ENCODE measurements around the gene ACACA.
"Not testable (repeated sequence)": the region's sequence is repeated elsewhere in the genome, so short reads cannot be mapped to it uniquely, and the experiment has no call there.

Gene ACACA

DNA sequence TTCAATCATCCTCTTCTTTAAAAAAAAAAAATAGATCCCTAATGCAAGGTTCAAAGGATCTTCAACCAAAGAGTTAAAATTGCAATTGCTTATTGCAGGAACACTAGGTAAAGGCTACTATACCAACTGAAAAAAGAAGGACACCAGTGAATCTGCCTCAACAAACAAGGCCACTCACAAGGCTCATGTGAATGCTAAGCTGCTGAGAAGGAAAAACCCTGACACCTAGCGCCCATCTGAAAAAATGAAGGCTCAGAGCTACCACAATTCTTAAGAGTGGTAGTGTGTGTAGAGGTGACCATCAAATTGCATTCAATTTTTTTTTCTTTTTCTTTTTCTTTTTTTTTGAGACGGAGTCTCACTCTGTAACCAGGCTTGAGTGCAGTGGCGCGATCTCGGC, 232.4 kb downstream of the ACACA start:
- peak; percentile 86 for DNase-seq (ENCODE audit: low spot score)

DNA sequence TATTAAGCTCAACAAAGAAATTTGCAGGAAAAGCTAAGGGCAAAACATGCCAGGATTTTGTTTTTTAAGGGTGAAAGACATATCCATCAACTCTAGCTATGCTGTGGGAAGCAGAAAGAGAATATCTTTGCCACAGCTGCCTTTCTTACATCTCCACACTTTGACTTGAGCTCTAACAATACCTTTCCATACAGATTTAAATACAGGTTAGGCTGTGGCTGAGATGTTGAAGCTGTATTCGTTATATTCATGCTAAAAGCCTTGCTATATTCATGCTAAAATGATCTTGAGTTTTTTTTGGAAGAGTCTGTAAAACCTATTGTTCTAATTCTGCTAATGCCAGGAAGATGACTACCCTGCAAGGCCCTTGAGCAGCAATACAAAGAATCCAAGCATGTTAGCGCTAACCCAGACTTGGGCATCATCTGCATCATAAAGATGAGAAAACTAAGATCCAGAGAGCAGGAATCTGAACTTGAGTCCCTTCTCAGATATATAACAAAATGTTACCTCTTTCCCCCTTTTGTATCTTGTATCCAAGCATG, 235.7 kb downstream of the ACACA start:
- peak; percentile 49 for DNase-seq (ENCODE audit: low spot score)

DNA sequence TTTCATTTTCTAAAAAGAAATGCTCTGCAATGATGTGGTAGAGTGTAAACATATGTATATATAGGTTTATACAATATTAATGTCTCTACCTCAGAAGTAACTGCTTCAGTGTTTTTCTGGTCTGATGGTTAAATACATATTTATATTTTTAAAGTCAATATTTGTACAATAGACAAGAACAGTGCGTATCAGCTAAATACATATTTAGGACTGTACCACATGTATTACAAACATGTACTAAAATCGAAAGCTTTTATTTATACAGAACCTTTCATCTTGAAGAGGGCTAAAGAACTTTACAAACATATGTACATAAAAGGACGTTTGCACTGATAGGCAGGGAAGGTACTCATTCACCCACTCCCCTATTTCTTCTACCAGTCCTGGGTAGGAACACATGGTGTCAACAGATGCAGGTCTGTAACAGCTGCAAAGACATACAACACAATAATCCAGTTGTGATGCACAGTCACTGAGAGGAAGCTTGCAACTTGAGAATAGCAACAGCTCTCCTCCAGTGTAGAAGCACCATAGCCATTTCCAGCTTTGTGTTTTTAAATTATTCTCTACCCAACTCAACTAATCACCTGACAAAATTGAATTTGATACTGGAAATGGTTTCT, 237.8 kb downstream of the ACACA start:
- DNase-seq (ENCODE audit: low spot score), result no peak

DNA sequence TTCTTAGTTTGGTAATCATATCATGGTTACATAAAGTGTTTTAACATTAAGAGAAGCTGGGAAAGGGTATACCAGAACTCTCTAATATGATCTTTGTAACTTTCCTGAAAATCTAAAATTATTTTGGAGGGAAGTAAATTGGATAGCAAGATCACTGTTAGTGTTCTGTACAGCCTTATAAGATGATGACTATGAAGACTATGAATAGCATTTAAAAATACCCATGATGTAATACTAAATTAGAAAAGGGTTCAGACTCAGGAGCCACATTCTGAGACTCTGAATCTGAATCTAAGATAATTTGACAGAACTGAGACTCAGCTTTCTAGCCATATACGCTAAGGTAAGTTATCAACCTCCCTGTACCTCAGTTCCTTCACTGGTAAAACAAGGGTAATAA, 238.9 kb downstream of the ACACA start:
- no peak for DNase-seq (ENCODE audit: low spot score)

DNA sequence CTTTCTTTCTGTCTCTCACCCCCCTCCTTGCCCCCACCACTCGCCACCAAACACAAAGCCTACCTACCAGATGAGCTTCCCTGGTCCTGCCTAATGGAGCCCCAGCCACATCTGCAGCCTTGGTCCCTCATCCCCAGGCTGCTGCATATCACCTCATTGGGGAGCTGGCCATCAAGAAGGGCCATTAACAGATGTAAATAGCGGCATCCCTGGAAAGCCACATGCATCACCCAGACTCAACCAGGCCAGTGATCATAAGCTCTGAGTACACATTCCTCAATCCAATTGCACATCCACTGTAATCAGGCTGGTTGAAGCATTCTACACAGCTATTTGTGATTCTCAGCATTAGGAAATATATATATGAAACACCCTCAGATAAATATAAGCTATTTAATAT, 242.6 kb downstream of the ACACA start:
- no peak for DNase-seq (ENCODE audit: low spot score)

- no peak for DNase-seq (ENCODE audit: low spot score)
Measured at GRCh38 chr17:37162800-37163199, 243.8 kb downstream of the ACACA start.

GRCh38 chr17:37160944-37161343, 245.7 kb downstream of the ACACA start:
- no peak for DNase-seq (ENCODE audit: low spot score)

- DNase-seq (ENCODE audit: low spot score), result no peak
Measured at GRCh38 chr17:37158290-37158689, 248.3 kb downstream of the ACACA start.

- peak; percentile 51 for DNase-seq (ENCODE audit: low spot score)
Measured at GRCh38 chr17:37148156-37148555, 258.5 kb downstream of the ACACA start.

DNA sequence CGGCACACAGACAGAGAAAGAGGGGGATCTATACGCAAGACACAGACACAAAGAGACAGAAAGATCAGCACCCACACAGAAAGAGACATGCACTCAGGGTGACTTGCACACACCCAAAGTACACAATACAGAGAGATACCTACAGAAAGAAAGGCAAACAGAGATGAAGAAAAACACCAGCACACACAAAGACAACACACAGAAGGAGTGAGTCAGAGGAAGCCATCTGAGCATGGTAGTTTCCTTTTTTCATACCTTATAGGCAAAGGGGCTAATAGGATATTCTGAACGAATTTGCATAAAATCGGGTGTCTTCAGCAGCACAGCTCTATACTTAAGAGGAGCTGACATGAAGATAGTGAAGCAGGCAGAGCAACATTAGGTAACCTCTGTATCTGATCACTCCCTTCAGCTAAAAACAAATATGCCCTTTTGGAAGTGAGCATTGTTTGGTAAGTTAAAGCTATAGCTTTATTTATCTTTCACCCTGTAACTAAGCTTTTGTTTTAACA, 259.3 kb downstream of the ACACA start:
- DNase-seq (ENCODE audit: low spot score), result no peak

- DNase-seq (ENCODE audit: low spot score), result no peak
Measured at GRCh38 chr17:37146086-37147064, 260.3 kb downstream of the ACACA start.

GRCh38 chr17:37144075-37144701, 262.4 kb downstream of the ACACA start:
- DNase-seq (ENCODE audit: low spot score), result no peak

DNA sequence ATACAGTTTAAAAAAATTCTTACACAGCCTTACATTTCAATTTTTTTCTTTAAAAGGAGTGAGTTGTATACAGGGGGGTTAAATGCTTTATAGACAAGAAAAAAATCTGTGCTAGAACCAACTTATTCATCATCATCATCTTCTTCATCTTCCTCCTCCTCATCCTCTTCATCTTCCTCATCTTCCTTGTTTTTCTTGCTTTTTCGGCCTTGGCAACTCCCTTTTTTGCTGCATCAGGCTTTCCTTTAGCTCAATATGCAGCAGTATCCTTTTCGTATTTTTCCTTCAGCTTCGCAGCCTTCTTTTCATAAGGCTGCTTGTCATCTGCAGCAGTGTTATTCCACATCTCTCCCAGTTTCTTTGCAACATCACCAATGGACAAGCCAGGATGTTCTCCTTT, 263.1 kb downstream of the ACACA start:
- not testable (repeated sequence) for DNase-seq (ENCODE audit: low spot score)

GRCh38 chr17:37142294-37142896, 264.2 kb downstream of the ACACA start:
- no peak for DNase-seq (ENCODE audit: low spot score)

GRCh38 chr17:37138571-37139120, 268.0 kb downstream of the ACACA start:
- no peak for DNase-seq (ENCODE audit: low spot score)

DNA sequence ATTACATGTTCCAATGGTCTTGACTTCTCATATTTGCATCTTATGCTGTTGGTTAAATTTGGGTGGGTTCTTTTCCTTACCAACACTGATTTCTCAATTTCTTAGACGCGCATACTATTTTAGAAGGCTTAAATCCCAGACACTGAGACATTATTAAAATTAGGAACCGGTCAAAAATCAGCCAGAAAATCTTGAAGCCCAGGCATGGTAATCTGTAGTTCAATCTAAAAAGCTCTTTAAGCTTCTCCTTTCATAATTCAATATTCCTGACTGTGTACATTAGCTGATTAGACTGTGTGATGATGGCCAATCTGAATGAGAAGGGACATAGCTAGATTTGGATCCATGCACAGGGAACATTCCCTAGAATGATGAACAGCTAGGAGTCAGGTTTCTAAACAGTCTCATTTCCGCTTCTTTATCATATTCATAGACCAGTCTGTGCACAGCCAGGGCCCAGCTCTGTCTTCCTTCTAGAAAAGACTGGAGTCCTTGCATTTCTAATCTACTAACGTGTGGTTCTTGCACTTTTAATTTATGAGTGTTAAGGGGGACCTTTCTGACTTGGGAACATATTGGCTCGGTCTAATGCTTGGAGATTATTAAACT, 268.6 kb downstream of the ACACA start:
- no peak for DNase-seq (ENCODE audit: low spot score)

DNA sequence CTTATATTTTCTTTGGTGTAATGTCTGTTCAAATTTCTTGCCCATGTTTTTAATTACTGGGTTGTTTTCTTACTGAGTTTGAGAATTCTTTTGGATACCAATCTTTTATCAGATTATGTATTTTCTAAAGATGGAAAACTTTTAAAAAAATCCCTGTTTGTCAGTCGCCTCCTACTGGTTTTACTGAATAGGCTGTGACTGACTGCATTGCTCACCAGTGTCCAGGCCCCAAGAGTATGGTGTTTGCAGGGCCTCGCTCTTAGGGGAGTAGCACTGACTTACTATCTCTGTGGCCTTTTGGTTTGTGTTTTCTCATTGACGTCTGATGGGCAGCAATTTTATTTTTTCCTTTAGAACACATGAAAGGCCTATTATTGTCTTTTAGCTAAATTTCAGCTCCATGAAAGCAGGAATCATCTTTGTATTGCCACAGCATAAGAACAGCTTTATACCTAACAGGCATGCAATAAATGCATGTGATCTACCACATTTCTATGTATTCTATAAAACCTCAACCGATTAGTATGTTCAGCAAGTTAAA, 269.5 kb downstream of the ACACA start:
- no peak for DNase-seq (ENCODE audit: low spot score)

GRCh38 chr17:37135576-37135975, 271.1 kb downstream of the ACACA start:
- DNase-seq (ENCODE audit: low spot score), result no peak

DNA sequence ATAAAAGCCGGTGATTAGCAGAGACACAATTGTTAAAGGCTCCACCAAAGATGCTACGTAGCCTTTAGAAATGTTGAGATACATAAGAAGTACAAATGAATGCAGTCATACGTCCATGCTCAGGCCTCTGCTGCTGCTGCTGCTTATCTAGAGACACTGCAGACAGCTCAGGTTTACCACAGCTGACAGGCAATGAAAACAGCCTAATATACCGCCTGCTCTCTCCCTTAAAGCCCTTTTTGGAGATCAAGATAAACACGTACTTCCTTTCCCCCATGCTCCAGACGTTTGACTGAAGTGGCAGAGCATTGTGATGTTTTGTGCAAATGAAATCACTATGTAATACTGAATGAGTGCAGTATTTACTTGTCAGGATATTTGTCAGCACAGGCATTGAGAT, 272.6 kb downstream of the ACACA start:
- no peak for DNase-seq (ENCODE audit: low spot score)

- DNase-seq (ENCODE audit: low spot score), result no peak
Measured at GRCh38 chr17:37133136-37133535, 273.5 kb downstream of the ACACA start.
